Muscle of leg (tissue), 11 donors: ENCODE results near the gene ANGPTL4. TPM values are rescaled to one million over a fixed set of nuclear protein-coding genes. Genes with fewer than 3 reads are reported as not detected.

Experiments used
- DNase-seq: peaks from one replicate; pipeline ENCODE4 v3.0.0; 2013
- H3K27ac ChIP-seq: one replicate; pipeline ENCODE4 v1.5.1; 2013; ENCODE audit warnings: mild to moderate bottlenecking, low read length, control low read depth
- H3K27me3 ChIP-seq: one replicate; pipeline ENCODE4 v1.6.1; 2013; ENCODE audit warnings: low read length; ENCODE audit not compliant: control insufficient read depth, insufficient read depth
- H3K36me3 ChIP-seq: one replicate; pipeline ENCODE4 v1.6.1; 2013; ENCODE audit warnings: low read length; ENCODE audit not compliant: control insufficient read depth, insufficient read depth
- H3K4me1 ChIP-seq: one replicate; pipeline ENCODE4 v1.6.1; 2013; ENCODE audit warnings: low read length; ENCODE audit not compliant: control insufficient read depth, insufficient read depth
- H3K4me3 ChIP-seq: one replicate; pipeline ENCODE4 v1.5.1; 2013; ENCODE audit warnings: low read length, control low read depth
- H3K9me3 ChIP-seq: replicated peaks from 2 replicates; pipeline ENCODE4 v1.6.1; 2013; ENCODE audit warnings: low read depth, low read length; ENCODE audit not compliant: control insufficient read depth
- WGBS: methylation state at CpG from one replicate; pipeline ENCODE4 v1.1.5; 2013; ENCODE audit warnings: missing lambda C conversion rate; ENCODE audit not compliant: insufficient coverage; 5-methylcytosine and 5-hydroxymethylcytosine counted together
- polyA plus RNA-seq, 8 donors: library from polyadenylated mRNA; unstranded; fragments of 120-200 nt; gene quantifications; one replicate each; pipeline versions ENCODE4 v1.2.1 to v1.2.3, GENCODE V29; 2013; ENCODE audit warnings: inconsistent platforms in 1 of 8, low replicate concordance in 1 of 8; ENCODE audit not compliant: insufficient read length in 8 of 8, insufficient read depth in 1 of 8
- total RNA-seq: library from RNA; stranded (reverse); fragments of 120-200 nt; gene quantifications from one replicate; pipeline ENCODE4 v1.2.4, GENCODE V29; 2013

ANGPTL4 gene
- total and polyA plus RNA-seq, 9 donors = 1.2 to 2.2 (median 1.9) TPM

GRCh38 chr19:8389891-8390616 lies 26.1 kb downstream of the ANGPTL4 start, which contains the start of gene RAB11B:
Gene RAB11B (plus strand): TSS chr19:8390360. CDS start chr19:8390417, 57 bp downstream.
- WGBS = under 1% methylated on average over 65 of the region's 70 CpGs
- peaks cover 42% of the 10 kb centered on the region for H3K4me1 ChIP-seq

GRCh38 chr19:8390617-8390981 lies 26.6 kb downstream of the ANGPTL4 start:
- H3K27ac ChIP-seq = peak overlapping the region; percentile 95
- H3K27me3 ChIP-seq = no peaks in the 10 kb centered on the region
- H3K9me3 ChIP-seq = no peaks in the 10 kb centered on the region
- 0% methylated on average over 20 of the region's 28 CpGs for WGBS
- H3K4me3 ChIP-seq = peak overlapping the region; percentile 62
- H3K4me1 ChIP-seq = peaks cover 42% of the 10 kb centered on the region
- H3K36me3 ChIP-seq = peaks cover 2% of the 10 kb centered on the region
- DNase-seq = peak; percentile 94

More at GRCh38 chr19:8389891-8390616, 26.1 kb downstream of the ANGPTL4 start, which contains the start of gene RAB11B:
- Histone ChIP-seq H3K4me3 (peak within 1 kb of the TSS; percentile 73), H3K27me3 (no peaks in the 10 kb centered on the region), H3K27ac (peak within 1 kb of the TSS; percentile 95), H3K9me3 (no peaks in the 10 kb centered on the region), H3K36me3 (no peaks in the 10 kb centered on the region)
- DNase-seq = peak; percentile 100

GRCh38 chr19:8391198-8392016 lies 27.5 kb downstream of the ANGPTL4 start:
- 73% methylated on average over 17 of the region's 23 CpGs for WGBS
- Histone ChIP-seq H3K27me3 (no peaks in the 10 kb centered on the region), H3K27ac (peak overlapping the region; percentile 83), H3K36me3 (peaks cover 8% of the 10 kb centered on the region), H3K4me3 (no peak overlapping the region), H3K9me3 (no peaks in the 10 kb centered on the region), H3K4me1 (peaks cover 42% of the 10 kb centered on the region)
- DNase-seq = no peak

GRCh38 chr19:8392017-8392591 lies 28.1 kb downstream of the ANGPTL4 start:
- peaks cover 46% of the 10 kb centered on the region for H3K4me1 ChIP-seq
- no peaks in the 10 kb centered on the region for H3K9me3 ChIP-seq
- no peaks in the 10 kb centered on the region for H3K27me3 ChIP-seq
- WGBS = 51% methylated on average over 5 of the region's 11 CpGs
- H3K36me3 ChIP-seq = peaks cover 8% of the 10 kb centered on the region
- H3K4me3 ChIP-seq = no peak overlapping the region
- peak; percentile 59 for DNase-seq
- peak overlapping the region; percentile 83 for H3K27ac ChIP-seq

GRCh38 chr19:8393192-8393870 lies 29.4 kb downstream of the ANGPTL4 start:
- DNase-seq = no peak
- peak overlapping the region; percentile 20 for H3K27ac ChIP-seq
- no peaks in the 10 kb centered on the region for H3K9me3 ChIP-seq
- no peak overlapping the region for H3K4me3 ChIP-seq
- H3K4me1 ChIP-seq = peaks cover 53% of the 10 kb centered on the region
- H3K27me3 ChIP-seq = no peaks in the 10 kb centered on the region
- peaks cover 12% of the 10 kb centered on the region for H3K36me3 ChIP-seq
- 67% methylated on average over 8 of the region's 8 CpGs for WGBS

- H3K4me1 ChIP-seq = peaks cover 56% of the 10 kb centered on the region
- H3K36me3 ChIP-seq = peaks cover 15% of the 10 kb centered on the region
- H3K27me3 ChIP-seq = no peaks in the 10 kb centered on the region
- no peaks in the 10 kb centered on the region for H3K9me3 ChIP-seq
- no peak for DNase-seq
- no peak overlapping the region for H3K27ac ChIP-seq
- 92% methylated on average over 7 of the region's 8 CpGs for WGBS
- no peak overlapping the region for H3K4me3 ChIP-seq
These were observed 29.9 kb downstream of the ANGPTL4 start for GRCh38 chr19:8393871-8394250.

- Histone ChIP-seq H3K27ac (no peak overlapping the region), H3K4me1 (peaks cover 56% of the 10 kb centered on the region), H3K4me3 (no peak overlapping the region), H3K36me3 (peaks cover 27% of the 10 kb centered on the region), H3K9me3 (no peaks in the 10 kb centered on the region), H3K27me3 (no peaks in the 10 kb centered on the region)
- DNase-seq = no peak
- WGBS = 84% methylated on average over 13 of the region's 14 CpGs
These were observed 31.7 kb downstream of the ANGPTL4 start for GRCh38 chr19:8395621-8396082.

- WGBS = 85% methylated on average over 5 of the region's 7 CpGs
- peaks cover 52% of the 10 kb centered on the region for H3K4me1 ChIP-seq
- DNase-seq = no peak
These were observed 32.2 kb downstream of the ANGPTL4 start for GRCh38 chr19:8396185-8396562.

GRCh38 chr19:8396563-8397203 lies 32.7 kb downstream of the ANGPTL4 start:
- 60% methylated on average over 18 of the region's 22 CpGs for WGBS
- Histone ChIP-seq H3K36me3 (peaks cover 27% of the 10 kb centered on the region), H3K4me3 (no peak overlapping the region), H3K9me3 (no peaks in the 10 kb centered on the region), H3K27me3 (no peaks in the 10 kb centered on the region), H3K4me1 (peaks cover 47% of the 10 kb centered on the region), H3K27ac (no peak overlapping the region)
- peak; percentile 52 for DNase-seq

More at GRCh38 chr19:8396185-8396562, 32.2 kb downstream of the ANGPTL4 start:
- H3K27me3 ChIP-seq = no peaks in the 10 kb centered on the region
- H3K27ac ChIP-seq = no peak overlapping the region
- H3K4me3 ChIP-seq = no peak overlapping the region
- peaks cover 27% of the 10 kb centered on the region for H3K36me3 ChIP-seq
- H3K9me3 ChIP-seq = no peaks in the 10 kb centered on the region
